ENCODE measurements around the gene MRPL23.

GRCh38 chr11:1928891-1929541 is 18.1 kb upstream of the MRPL23 start:
- no peak for TF ChIP-seq EZH2 (IDR thresholded peaks at IDR 0.05; ENCODE audit: low read depth)
- TF ChIP-seq, protein P1, sequence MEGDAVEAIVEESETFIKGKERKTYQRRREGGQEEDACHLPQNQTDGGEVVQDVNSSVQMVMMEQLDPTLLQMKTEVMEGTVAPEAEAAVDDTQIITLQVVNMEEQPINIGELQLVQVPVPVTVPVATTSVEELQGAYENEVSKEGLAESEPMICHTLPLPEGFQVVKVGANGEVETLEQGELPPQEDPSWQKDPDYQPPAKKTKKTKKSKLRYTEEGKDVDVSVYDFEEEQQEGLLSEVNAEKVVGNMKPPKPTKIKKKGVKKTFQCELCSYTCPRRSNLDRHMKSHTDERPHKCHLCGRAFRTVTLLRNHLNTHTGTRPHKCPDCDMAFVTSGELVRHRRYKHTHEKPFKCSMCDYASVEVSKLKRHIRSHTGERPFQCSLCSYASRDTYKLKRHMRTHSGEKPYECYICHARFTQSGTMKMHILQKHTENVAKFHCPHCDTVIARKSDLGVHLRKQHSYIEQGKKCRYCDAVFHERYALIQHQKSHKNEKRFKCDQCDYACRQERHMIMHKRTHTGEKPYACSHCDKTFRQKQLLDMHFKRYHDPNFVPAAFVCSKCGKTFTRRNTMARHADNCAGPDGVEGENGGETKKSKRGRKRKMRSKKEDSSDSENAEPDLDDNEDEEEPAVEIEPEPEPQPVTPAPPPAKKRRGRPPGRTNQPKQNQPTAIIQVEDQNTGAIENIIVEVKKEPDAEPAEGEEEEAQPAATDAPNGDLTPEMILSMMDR (conservative IDR thresholded peaks at IDR 0.05), result no peak
